Uterus (tissue), 4 donors: Measurements from ENCODE around the gene LUC7L3. TPM values are rescaled to one million over a fixed set of nuclear protein-coding genes. Genes with fewer than 3 reads are reported as not detected.
A peak's percentile ranks its signal among the peaks of the same experiment; 100 is the strongest.

Experiments
- DNase-seq, 2 donors: peaks; one replicate each; pipeline ENCODE4 v3.0.0-alpha.2; 2019 to 2020
- H3K27ac ChIP-seq, 2 donors: fragments of 200-600 bp; sonication (generic); 1 replicate in 1 of 2; 2 replicates in 1 of 2; pipeline ENCODE4 v1.5.1; 2016 to 2018
- H3K27me3 ChIP-seq, 2 donors: fragments of 200-600 bp; sonication (generic); one replicate each; pipeline ENCODE4 v1.5.1; 2018 to 2019; ENCODE audit warnings: control low read depth in 1 of 2
- H3K36me3 ChIP-seq, 2 donors: fragments of 200-600 bp; sonication (generic); one replicate each; pipeline ENCODE4 v1.5.1; 2019; ENCODE audit warnings: control low read depth in 1 of 2
- H3K4me1 ChIP-seq, 2 donors: fragments of 200-600 bp; sonication (generic); one replicate each; pipeline ENCODE4 v1.5.1; 2018 to 2019; ENCODE audit warnings: control low read depth in 1 of 2
- H3K4me3 ChIP-seq, 2 donors: fragments of 200-600 bp; sonication (generic); 1 replicate in 1 of 2; 2 replicates in 1 of 2; pipeline ENCODE4 v1.5.1; 2018 to 2019; ENCODE audit warnings: mild to moderate bottlenecking in 1 of 2
- H3K9me3 ChIP-seq, 2 donors: fragments of 200-600 bp; sonication (generic); one replicate each; pipeline ENCODE4 v1.5.1; 2019; ENCODE audit warnings: control low read depth in 1 of 2
- POLR2A ChIP-seq, 2 donors: fragments of 450-650 bp; IDR thresholded peaks; one replicate each; pipeline ENCODE4 v1.6.1; 2016; ENCODE audit warnings: antibody characterized with exemption in 2 of 2, mild to moderate bottlenecking in 1 of 2, moderate library complexity in 1 of 2
- intact Hi-C: fragments of 100-400 bp; cut with DNase I; formaldehyde crosslinking; loops from one replicate; pipeline ENCODE4 v1.15.1; 2023; ENCODE audit warnings: low total_unique reads
- total RNA-seq, 4 donors: library from RNA; depleted of rRNA in 3 of 4; stranded (reverse); fragments of >200 nt in 3 of 4; gene quantifications; one replicate each; pipeline versions ENCODE4 v1.1.0 to v1.2.4, GENCODE V29; 2014 to 2023
- TF ChIP-seq, protein P1 (sequence below), 4 experiments: fragments of 200-600 bp in 2 of 4; fragments of 450-650 bp in 2 of 4; sonication (generic) in 2 of 4; IDR thresholded peaks; one replicate each; pipeline ENCODE4 v1.5.1; 2016 to 2019; ENCODE audit warnings: antibody characterized with exemption in 4 of 4, mild to moderate bottlenecking in 2 of 4, moderate library complexity in 1 of 4
- donor health status: DM: yes; HTN: yes; CAD: no.

Gene LUC7L3
- total RNA-seq, 4 donors from 2014 or later, result 98.1 to 221 (median 163) TPM

DNA sequence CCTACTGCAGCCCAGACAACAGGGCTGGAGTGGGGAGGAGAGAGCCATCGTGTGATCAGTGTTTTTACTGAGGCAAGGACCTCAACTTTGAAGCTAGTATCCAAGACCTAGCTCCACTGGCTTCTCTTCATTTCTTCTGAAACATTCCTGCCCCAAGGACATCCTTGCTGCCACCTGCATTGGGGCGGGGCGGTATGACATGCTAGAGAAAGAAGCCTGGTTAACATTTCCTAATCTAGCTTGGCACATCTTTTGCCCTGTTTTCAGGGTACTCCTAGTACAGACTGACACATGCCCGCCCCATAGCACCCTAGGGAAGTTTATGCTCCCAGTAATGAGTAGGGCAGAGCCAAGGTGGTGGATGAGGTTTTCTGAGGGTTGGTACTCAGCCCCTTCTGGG, 65.7 kb downstream of the LUC7L3 start:
- intact Hi-C loops, result loop anchor here (10.0 kb wide), 1 partner anchor 60 kb away; no protein-coding TSS in a partner anchor
- H3K9me3 ChIP-seq, result no peaks in the 10 kb centered on the region
- H3K4me3 ChIP-seq, result no peak overlapping the region
- H3K4me1 ChIP-seq, result no peaks in the 10 kb centered on the region
- DNase-seq, result no peak
- no peaks in the 10 kb centered on the region for H3K27me3 ChIP-seq
- no peak for TF ChIP-seq POLR2A (IDR thresholded peaks at IDR 0.05)
- TF ChIP-seq, protein P1, sequence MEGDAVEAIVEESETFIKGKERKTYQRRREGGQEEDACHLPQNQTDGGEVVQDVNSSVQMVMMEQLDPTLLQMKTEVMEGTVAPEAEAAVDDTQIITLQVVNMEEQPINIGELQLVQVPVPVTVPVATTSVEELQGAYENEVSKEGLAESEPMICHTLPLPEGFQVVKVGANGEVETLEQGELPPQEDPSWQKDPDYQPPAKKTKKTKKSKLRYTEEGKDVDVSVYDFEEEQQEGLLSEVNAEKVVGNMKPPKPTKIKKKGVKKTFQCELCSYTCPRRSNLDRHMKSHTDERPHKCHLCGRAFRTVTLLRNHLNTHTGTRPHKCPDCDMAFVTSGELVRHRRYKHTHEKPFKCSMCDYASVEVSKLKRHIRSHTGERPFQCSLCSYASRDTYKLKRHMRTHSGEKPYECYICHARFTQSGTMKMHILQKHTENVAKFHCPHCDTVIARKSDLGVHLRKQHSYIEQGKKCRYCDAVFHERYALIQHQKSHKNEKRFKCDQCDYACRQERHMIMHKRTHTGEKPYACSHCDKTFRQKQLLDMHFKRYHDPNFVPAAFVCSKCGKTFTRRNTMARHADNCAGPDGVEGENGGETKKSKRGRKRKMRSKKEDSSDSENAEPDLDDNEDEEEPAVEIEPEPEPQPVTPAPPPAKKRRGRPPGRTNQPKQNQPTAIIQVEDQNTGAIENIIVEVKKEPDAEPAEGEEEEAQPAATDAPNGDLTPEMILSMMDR (IDR thresholded peaks at IDR 0.05), result no peak
- no peaks in the 10 kb centered on the region for H3K36me3 ChIP-seq
- no peak overlapping the region for H3K27ac ChIP-seq

DNA sequence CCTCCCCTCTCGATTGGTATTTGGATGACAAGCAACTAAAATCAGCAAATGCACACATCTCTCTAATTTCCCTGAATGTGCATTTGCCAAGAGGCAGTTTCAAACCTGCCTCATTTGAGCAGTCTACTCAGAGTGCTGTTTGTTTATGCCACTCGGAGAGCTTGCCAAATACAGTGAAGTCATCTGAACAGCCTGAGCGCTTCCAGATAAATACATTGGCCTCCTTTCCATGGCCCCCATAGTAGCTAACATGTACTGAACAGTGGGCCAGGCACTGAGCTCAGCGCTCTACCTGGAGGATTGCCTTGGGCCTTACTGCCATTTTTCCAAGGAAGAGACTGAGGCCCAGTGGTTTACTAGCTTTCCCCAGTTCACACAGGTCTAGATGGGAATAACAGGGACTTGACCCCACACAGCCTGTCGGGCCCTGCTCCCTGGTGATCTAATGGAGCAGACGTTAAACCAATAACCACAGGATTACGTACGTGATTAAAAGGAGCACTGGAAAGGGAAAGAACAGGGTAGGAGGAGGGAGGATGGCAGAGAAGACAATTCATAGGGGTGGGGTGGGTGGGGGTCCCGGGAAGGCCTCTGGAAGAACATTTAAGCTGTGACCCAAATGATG, 66.7 kb downstream of the LUC7L3 start:
- TF ChIP-seq, protein P1 (IDR thresholded peaks at IDR 0.05), result no peak
- TF ChIP-seq POLR2A (IDR thresholded peaks at IDR 0.05), result no peak

DNA sequence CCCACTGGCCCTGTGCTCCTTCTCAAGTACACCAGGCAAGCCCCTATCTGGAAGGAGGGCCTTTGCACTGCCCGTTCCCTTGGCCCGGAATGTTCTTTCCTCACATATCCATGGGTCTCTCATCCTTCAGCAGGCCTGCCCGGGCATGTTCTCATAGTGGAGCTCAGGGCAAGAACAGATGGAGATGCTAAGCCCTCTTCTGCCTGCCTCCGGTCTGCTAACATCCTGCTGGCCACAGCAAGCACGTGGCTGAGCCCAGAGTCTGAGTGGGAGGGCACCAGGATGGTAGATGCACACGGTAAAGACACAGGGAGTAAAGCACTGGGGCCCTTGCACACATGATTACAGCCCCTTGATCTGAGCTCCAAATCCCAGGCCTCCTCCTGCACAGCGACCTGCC, 67.7 kb downstream of the LUC7L3 start:
- no peaks in the 10 kb centered on the region for H3K27me3 ChIP-seq
- H3K9me3 ChIP-seq, result no peaks in the 10 kb centered on the region
- no peaks in the 10 kb centered on the region for H3K4me1 ChIP-seq
- no peak overlapping the region for H3K4me3 ChIP-seq
- TF ChIP-seq, protein P1 (IDR thresholded peaks at IDR 0.05), result no peak
- TF ChIP-seq POLR2A (IDR thresholded peaks at IDR 0.05), result no peak
- no peak overlapping the region for H3K27ac ChIP-seq
- no peaks in the 10 kb centered on the region for H3K36me3 ChIP-seq
- DNase-seq, result no peak
- intact Hi-C loops, result loop anchor here (10.0 kb wide), 1 partner anchor 58 kb away; no protein-coding TSS in a partner anchor

More for the DNA sequence above, 66.7 kb downstream of the LUC7L3 start:
- H3K9me3 ChIP-seq, result no peaks in the 10 kb centered on the region
- H3K4me1 ChIP-seq, result no peaks in the 10 kb centered on the region
- peak in 1 of 2 donors; percentile 21 for DNase-seq
- no peaks in the 10 kb centered on the region for H3K27me3 ChIP-seq
- H3K4me3 ChIP-seq, result no peak overlapping the region
- H3K27ac ChIP-seq, result peak overlapping the region in 1 of 2 donors; percentile 51
- intact Hi-C loops, result loop anchor here (10.0 kb wide), 1 partner anchor 59 kb away; no protein-coding TSS in a partner anchor
- H3K36me3 ChIP-seq, result no peaks in the 10 kb centered on the region

DNA sequence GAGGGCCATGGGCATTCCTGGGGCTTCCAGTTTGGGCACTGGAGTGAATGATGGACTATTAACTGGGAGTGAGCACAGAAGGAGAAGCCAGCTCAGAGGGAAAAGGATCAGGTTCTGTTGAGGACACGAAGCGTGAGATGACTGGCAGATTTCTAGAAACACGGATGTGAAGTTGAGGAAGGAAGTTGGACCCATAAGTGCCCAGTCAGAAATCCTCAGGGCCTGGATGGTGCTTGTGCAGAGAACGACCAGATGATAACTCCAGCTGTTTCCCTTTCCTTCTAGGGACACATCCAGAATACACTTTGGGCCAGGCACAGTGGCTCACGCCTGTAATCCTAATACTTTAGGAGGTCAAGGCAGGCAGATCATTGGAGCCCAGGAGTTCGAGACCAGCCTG, 71.2 kb downstream of the LUC7L3 start:
- Histone ChIP-seq H3K9me3 (no peaks in the 10 kb centered on the region), H3K27me3 (no peaks in the 10 kb centered on the region), H3K36me3 (no peaks in the 10 kb centered on the region), H3K27ac (no peak overlapping the region), H3K4me3 (no peak overlapping the region), H3K4me1 (no peaks in the 10 kb centered on the region)
- intact Hi-C loops, result no loop called here
- DNase-seq, result no peak
- no peak for TF ChIP-seq POLR2A (IDR thresholded peaks at IDR 0.05)
- TF ChIP-seq, protein P1 (IDR thresholded peaks at IDR 0.05), result no peak

DNA sequence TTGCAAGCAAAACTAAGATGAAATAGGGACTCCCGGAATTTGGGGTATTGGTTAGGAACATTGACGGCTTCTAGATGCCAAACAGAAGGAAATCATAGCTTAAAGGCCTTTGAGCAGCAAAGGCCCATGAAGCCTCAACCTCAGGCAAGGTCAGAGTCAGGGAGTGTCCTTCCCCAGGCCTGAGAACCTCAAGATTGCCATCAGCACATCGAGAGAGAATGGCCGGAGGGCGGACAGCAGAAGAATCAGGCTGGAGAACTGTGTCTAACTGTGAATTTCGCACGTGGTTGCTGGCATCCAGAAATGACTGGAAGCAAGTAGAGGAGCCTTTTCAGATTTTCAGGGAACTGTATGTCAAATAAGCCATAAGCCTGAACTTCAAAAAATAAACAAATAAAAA, 72.7 kb downstream of the LUC7L3 start:
- Histone ChIP-seq H3K27ac (no peak overlapping the region), H3K9me3 (no peaks in the 10 kb centered on the region), H3K36me3 (no peaks in the 10 kb centered on the region), H3K4me3 (no peak overlapping the region), H3K4me1 (no peaks in the 10 kb centered on the region), H3K27me3 (no peaks in the 10 kb centered on the region)
- intact Hi-C loops, result no loop called here
- DNase-seq, result no peak
- TF ChIP-seq, protein P1 (IDR thresholded peaks at IDR 0.05), result no peak
- no peak for TF ChIP-seq POLR2A (IDR thresholded peaks at IDR 0.05)
